SU-DHL-6 (cell line): ENCODE results near the gene MRPL49.

Experiments used
- H2AFZ ChIP-seq: fragments of 200-600 bp; sonication (generic); 2 replicates; pipeline ENCODE4 v1.6.1; 2014; ENCODE audit warnings: low read depth, mild to moderate bottlenecking, moderate library complexity, mixed read lengths, antibody characterized with exemption, low read length; ENCODE audit not compliant: severe bottlenecking
- H3F3A ChIP-seq: fragments of 200-600 bp; shearing (Covaris generic); 2 replicates; pipeline ENCODE4 v1.6.0; 2016; ENCODE audit warnings: antibody characterized with exemption, mild to moderate bottlenecking; ENCODE audit not compliant: insufficient read depth
- H3K27ac ChIP-seq: fragments of 200-600 bp; sonication (generic); 2 replicates; pipeline ENCODE4 v1.5.1; 2016; ENCODE audit warnings: low read depth, mild to moderate bottlenecking, low read length, moderate library complexity, mixed read lengths
- H3K27me3 ChIP-seq: fragments of 200-600 bp; sonication (generic), shearing (Covaris generic); 2 replicates; pipeline ENCODE4 v1.6.0; 2014; ENCODE audit warnings: mild to moderate bottlenecking, low read length
- H3K36me3 ChIP-seq: fragments of 200-600 bp; sonication (generic); 2 replicates; pipeline ENCODE4 v1.6.1; 2014; ENCODE audit warnings: mild to moderate bottlenecking, low read length, mixed read lengths
- H3K4me2 ChIP-seq: fragments of 300-600, 200-600 bp; shearing (Covaris generic), sonication (generic); 2 replicates; pipeline ENCODE4 v1.6.0; 2014; ENCODE audit warnings: low read length, low read depth, mild to moderate bottlenecking; ENCODE audit not compliant: poor library complexity, severe bottlenecking
- H3K4me3 ChIP-seq: fragments of 200-600 bp; sonication (generic); 2 replicates; pipeline ENCODE4 v1.5.1; 2014; ENCODE audit warnings: antibody characterized with exemption, low read length, mild to moderate bottlenecking, mixed read lengths; ENCODE audit not compliant: insufficient read depth, poor library complexity, severe bottlenecking
- H3K79me2 ChIP-seq: fragments of 200-600 bp; sonication (generic); 2 replicates; pipeline ENCODE4 v1.6.1; 2014; ENCODE audit warnings: mild to moderate bottlenecking, low read length, moderate library complexity; ENCODE audit not compliant: insufficient read depth
- H3K9ac ChIP-seq: fragments of 200-600 bp; sonication (generic); 2 replicates; pipeline ENCODE4 v1.7.0; 2014; ENCODE audit warnings: mild to moderate bottlenecking, low read length
- H3K9me2 ChIP-seq: fragments of 200-600 bp; sonication (generic); replicated peaks from 2 replicates; pipeline ENCODE4 v1.6.1; 2014; ENCODE audit warnings: low read length; ENCODE audit not compliant: insufficient read depth
- H3K9me3 ChIP-seq: fragments of 200-600 bp; sonication (generic); 2 replicates; pipeline ENCODE4 v1.6.1; 2014; ENCODE audit warnings: low read length, mixed read lengths; ENCODE audit not compliant: insufficient read depth
- H4K20me1 ChIP-seq: fragments of 200-600 bp; sonication (generic); 2 replicates; pipeline ENCODE4 v1.6.1; 2014; ENCODE audit warnings: low read depth, mild to moderate bottlenecking, antibody characterized with exemption, low read length, moderate library complexity, mixed read lengths
- CTCF ChIP-seq: fragments of 200-600 bp; sonication (generic); IDR thresholded peaks from one replicate; pipeline ENCODE4 v1.5.1; 2017; ENCODE audit warnings: antibody characterized with exemption, mild to moderate bottlenecking, low read length, moderate library complexity; ENCODE audit not compliant: insufficient read depth, poor library complexity, severe bottlenecking
- EZH2phosphoT487 ChIP-seq: fragments of 200-600 bp; sonication (generic), shearing (Covaris generic); conservative IDR thresholded peaks from 2 replicates; pipeline ENCODE4 v1.6.1; 2018; ENCODE audit warnings: mild to moderate bottlenecking, antibody characterized with exemption, low read length, moderate library complexity, mixed read lengths

Gene MRPL49

GRCh38 chr11:65165410-65166317 is 43.5 kb downstream of the MRPL49 start:
- no peaks in the 10 kb centered on the region for H3F3A ChIP-seq
- H3K79me2 ChIP-seq: no peaks in the 10 kb centered on the region
- H3K36me3 ChIP-seq: no peaks in the 10 kb centered on the region
- H3K9me3 ChIP-seq: no peaks in the 10 kb centered on the region
- no peaks in the 10 kb centered on the region for H3K27me3 ChIP-seq
- no peaks in the 10 kb centered on the region for H3K9me2 ChIP-seq
- H3K27ac ChIP-seq: no peak overlapping the region
- H3K4me3 ChIP-seq: no peak overlapping the region
- no peaks in the 10 kb centered on the region for H4K20me1 ChIP-seq
- TF ChIP-seq CTCF: no peak
- no peak for TF ChIP-seq EZH2phosphoT487
- H3K9ac ChIP-seq: no peak overlapping the region
- no peak overlapping the region for H3K4me2 ChIP-seq
- H2AFZ ChIP-seq: no peak overlapping the region

GRCh38 chr11:65166893-65167292 is 44.8 kb downstream of the MRPL49 start:
- H3K79me2 ChIP-seq: no peaks in the 10 kb centered on the region
- H3F3A ChIP-seq: no peaks in the 10 kb centered on the region
- H2AFZ ChIP-seq: no peak overlapping the region
- no peaks in the 10 kb centered on the region for H3K36me3 ChIP-seq
- no peak overlapping the region for H3K27ac ChIP-seq
- TF ChIP-seq CTCF: no peak
- no peak for TF ChIP-seq EZH2phosphoT487
- H3K4me3 ChIP-seq: no peak overlapping the region
- no peak overlapping the region for H3K9ac ChIP-seq
- H4K20me1 ChIP-seq: no peaks in the 10 kb centered on the region
- H3K9me2 ChIP-seq: no peaks in the 10 kb centered on the region
- no peak overlapping the region for H3K4me2 ChIP-seq
- no peaks in the 10 kb centered on the region for H3K27me3 ChIP-seq
- H3K9me3 ChIP-seq: no peaks in the 10 kb centered on the region

GRCh38 chr11:65167656-65168055 is 45.5 kb downstream of the MRPL49 start:
- TF ChIP-seq EZH2phosphoT487 (no peak), CTCF (no peak)
- Histone ChIP-seq H3K9ac (no peak overlapping the region), H3F3A (no peaks in the 10 kb centered on the region), H3K36me3 (no peaks in the 10 kb centered on the region), H2AFZ (no peak overlapping the region), H3K79me2 (no peaks in the 10 kb centered on the region), H3K27me3 (no peaks in the 10 kb centered on the region), H3K9me3 (no peaks in the 10 kb centered on the region), H3K4me2 (no peak overlapping the region), H4K20me1 (no peaks in the 10 kb centered on the region), H3K4me3 (no peak overlapping the region), H3K9me2 (no peaks in the 10 kb centered on the region), H3K27ac (no peak overlapping the region)
